KOPT-K1 (cell line): ENCODE data around the gene GPR161.
"Not testable (repeated sequence)": the region's sequence is repeated elsewhere in the genome, so short reads cannot be mapped to it uniquely, and the experiment has no call there.

Experiments
- H3K27ac ChIP-seq: fragments of 200-600 bp; sonication (generic); 2 replicates; pipeline ENCODE4 v1.5.1; 2016; ENCODE audit warnings: antibody characterized with exemption, mild to moderate bottlenecking, low read depth, low read length; ENCODE audit not compliant: poor library complexity, severe bottlenecking
- H3K36me3 ChIP-seq: fragments of 200-600 bp; sonication (generic); 2 replicates; pipeline ENCODE4 v1.5.1; 2017; ENCODE audit warnings: antibody characterized with exemption, mild to moderate bottlenecking, low read length, moderate library complexity; ENCODE audit not compliant: insufficient read depth
- H3K9me3 ChIP-seq: fragments of 200-600 bp; sonication (generic); 2 replicates; pipeline ENCODE4 v1.5.1; 2017; ENCODE audit warnings: antibody characterized with exemption, low read length, mild to moderate bottlenecking; ENCODE audit not compliant: insufficient read depth, poor library complexity, severe bottlenecking

The GPR161 gene

DNA sequence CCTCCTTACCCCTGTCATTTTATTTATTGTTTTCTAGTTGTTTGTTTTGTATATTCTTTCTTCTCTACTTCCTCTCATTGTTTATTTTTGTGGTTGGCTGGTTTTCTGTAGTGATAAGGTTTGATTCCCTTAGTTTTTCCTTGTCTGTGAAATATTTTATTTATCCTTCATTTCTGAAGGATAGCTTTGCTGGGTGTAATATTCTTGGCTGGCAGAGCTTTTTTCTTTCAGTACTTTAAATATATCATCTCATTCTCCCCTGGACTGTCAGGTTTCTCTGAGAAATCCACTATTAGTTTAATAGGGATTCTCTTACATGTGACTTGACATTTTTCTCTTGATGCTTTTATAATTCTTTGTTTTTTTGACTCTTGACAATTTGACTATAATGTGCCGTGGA, 23.2 kb upstream of the GPR161 start:
- peaks cover 30% of the 10 kb centered on the region for H3K9me3 ChIP-seq

DNA sequence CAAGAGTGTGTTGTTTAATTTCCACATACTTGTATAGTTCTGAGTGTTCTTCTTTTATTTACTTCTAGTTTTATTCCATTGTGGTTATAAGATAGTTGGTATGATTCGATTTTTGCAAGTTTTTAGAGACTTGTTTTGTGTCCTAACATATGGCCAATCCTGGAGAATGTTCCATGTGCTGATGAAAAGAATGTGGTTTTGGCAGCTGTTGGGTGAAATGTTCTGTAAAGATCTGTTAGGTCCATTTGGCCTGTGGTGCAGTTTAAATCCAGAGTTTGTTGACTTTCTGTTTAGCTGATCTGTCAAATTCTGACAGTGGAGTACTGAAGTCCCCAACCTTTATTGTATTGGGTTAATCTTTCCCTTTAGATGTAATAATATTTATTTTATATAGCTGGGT, 22.5 kb upstream of the GPR161 start:
- Histone ChIP-seq H3K27ac (no peak overlapping the region), H3K9me3 (peaks cover 30% of the 10 kb centered on the region), H3K36me3 (no peaks in the 10 kb centered on the region)

More for the DNA sequence above, 23.2 kb upstream of the GPR161 start:
- no peak overlapping the region for H3K27ac ChIP-seq
- no peaks in the 10 kb centered on the region for H3K36me3 ChIP-seq

DNA sequence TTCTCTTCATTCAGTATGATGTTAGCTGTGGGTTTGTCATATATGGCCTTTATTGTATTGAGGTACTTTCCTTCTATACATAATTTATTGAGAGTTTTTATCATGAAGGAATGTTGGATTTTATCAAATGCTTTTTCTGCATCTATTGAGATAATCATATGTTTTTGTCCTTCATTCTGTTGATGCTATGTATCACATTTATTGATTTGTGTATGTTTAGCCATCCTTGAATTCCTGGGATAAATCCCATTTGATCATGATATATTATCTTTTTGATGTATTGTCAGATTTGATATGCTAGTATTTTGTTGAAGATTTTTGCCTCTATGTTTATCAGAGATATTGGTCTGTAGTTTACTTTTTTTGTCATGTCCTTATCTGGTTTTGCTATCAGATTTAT, 20.9 kb upstream of the GPR161 start:
- Histone ChIP-seq H3K36me3 (no peaks in the 10 kb centered on the region), H3K9me3 (peaks cover 30% of the 10 kb centered on the region), H3K27ac (no peak overlapping the region)

DNA sequence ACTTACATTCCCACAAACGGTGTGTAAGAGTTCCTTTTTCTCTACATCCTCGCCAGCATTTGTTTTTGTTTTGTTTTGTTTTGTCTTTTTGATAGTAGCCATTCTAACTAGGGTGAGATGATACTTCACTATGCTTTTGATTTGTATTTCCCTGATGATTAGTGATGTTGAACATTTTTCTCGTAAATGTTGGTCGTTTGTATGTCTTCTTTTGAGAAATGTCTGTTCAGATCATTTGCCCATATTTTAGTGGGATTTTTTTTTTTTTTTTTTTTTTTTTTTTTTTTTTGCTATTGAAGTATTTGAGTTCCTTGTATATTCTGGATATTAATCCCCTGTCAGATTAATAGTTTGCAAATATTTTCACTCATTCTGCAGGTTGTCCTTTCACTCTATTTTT, 19.2 kb upstream of the GPR161 start:
- Histone ChIP-seq H3K27ac (no peak overlapping the region), H3K9me3 (peaks cover 25% of the 10 kb centered on the region), H3K36me3 (no peaks in the 10 kb centered on the region)

DNA sequence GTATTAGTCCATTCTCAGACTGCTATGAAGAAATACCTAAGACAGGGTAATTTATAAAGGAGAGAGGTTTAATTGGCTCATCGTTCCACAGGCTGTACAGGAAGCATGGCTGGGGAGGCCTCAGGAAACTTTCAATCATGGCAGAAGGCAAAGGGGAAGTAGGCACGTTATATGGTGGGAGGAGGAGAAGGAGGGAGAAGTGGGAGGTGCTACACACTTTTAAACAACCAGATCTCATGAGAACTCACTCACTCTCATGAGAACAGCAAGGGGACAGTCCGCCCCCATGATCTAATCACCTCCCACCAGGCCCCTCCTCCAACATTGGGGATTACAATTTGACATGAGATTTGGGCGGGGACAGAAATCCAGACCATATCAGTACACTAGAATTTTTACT, 18.0 kb upstream of the GPR161 start:
- peaks cover 16% of the 10 kb centered on the region for H3K9me3 ChIP-seq
- not testable (repeated sequence) for H3K27ac ChIP-seq, H3K36me3 ChIP-seq

DNA sequence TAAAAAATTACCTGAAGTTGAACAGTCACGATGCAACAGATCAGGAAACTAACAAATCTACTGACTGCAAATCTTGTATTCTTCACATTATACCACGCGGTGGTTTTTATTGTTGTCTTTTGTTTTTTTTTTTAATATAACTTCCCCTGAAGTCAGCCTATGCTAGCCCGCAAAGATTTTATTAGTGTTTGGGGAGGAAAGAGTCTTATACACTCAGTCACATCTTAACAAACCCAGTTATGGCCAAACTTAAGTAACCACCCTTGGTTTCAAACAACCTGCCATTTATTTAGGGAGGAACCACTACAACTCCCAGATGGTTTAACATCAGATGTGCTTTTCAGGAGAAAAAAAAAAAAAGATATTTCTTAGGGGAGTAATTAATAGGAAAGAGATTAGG, 15.2 kb upstream of the GPR161 start:
- H3K9me3 ChIP-seq: no peaks in the 10 kb centered on the region
- H3K27ac ChIP-seq: no peak overlapping the region
- H3K36me3 ChIP-seq: no peaks in the 10 kb centered on the region

DNA sequence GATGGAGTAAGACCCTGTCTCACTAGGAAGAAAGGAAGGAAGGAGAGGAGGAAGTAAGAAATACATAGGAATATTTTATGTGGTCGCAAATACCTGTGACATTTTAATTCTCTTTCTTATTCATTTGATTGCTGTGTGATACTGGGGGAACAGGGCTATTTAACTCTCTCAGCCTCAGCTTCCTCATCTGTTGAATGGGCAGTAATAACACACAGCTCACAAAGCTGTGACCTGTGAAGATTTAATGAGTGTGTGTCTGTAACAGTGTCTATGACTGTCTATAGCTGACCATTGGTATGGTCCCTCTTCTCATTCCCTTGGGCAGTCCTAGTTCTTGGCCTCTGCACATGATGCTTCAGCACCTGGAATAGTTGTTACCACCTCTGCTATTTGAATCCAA, 13.6 kb upstream of the GPR161 start:
- H3K9me3 ChIP-seq: no peaks in the 10 kb centered on the region
- no peak overlapping the region for H3K27ac ChIP-seq
- H3K36me3 ChIP-seq: no peaks in the 10 kb centered on the region

DNA sequence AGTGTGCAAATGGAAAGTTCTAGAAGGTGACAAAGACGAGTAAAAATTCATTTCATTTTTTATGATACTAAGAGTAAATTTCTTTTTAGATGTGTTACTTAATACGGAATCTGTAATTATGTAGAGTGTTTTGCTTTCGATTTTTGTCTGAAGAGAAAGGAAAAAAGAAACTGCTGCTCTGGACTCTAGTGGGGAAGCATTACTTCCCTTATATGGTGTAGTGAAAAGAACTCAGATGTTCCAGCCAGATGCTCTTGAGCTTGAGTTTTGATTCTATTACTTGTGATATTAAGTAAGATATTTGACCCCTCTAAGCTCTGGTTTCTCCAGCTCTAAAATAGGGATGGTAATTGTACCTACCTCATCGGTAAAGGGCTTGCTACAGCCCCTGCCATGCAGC, 12.2 kb upstream of the GPR161 start:
- no peak overlapping the region for H3K27ac ChIP-seq
- no peaks in the 10 kb centered on the region for H3K36me3 ChIP-seq

DNA sequence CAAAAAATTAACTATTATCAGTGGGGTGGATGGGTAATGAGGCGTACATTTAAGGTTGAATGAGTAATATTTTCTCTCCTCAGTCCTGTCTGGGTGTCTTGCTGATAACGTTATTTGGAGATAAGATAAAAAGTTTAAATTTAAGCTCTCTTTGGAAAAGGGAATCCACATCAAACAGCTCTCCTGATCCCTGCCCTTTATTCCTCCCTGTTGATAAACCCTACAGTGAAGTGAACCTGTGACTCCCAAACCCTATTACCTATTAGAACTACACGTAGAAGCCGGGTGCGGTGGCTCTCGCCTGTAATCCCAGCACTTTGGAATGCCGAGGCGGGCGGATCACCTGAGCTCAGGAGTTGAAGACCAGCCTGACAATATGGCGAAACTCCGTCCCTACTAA, 9.9 kb upstream of the GPR161 start:
- no peaks in the 10 kb centered on the region for H3K36me3 ChIP-seq
- H3K27ac ChIP-seq: no peak overlapping the region
- no peaks in the 10 kb centered on the region for H3K9me3 ChIP-seq

More for the DNA sequence above, 12.2 kb upstream of the GPR161 start:
- no peaks in the 10 kb centered on the region for H3K9me3 ChIP-seq

DNA sequence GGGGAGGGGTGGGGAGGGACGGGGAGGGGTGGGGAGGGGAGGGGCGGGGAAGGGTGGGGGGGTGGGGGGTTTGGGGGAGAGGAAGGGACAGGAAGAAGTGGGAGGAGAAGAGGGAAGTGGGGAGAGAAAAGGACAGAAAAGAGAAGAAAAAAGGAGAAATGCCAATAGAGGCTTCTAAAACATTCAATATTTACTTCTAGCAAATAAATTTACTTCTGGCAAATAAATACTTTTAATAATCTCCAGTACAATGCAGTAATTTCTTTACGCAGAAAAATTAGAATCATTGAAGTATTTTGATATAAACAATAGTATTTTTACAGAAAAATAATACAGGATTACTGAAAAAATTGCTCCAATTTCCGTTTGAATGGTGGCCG, 9.4 kb upstream of the GPR161 start:
- Histone ChIP-seq H3K36me3 (no peaks in the 10 kb centered on the region), H3K9me3 (no peaks in the 10 kb centered on the region), H3K27ac (no peak overlapping the region)

DNA sequence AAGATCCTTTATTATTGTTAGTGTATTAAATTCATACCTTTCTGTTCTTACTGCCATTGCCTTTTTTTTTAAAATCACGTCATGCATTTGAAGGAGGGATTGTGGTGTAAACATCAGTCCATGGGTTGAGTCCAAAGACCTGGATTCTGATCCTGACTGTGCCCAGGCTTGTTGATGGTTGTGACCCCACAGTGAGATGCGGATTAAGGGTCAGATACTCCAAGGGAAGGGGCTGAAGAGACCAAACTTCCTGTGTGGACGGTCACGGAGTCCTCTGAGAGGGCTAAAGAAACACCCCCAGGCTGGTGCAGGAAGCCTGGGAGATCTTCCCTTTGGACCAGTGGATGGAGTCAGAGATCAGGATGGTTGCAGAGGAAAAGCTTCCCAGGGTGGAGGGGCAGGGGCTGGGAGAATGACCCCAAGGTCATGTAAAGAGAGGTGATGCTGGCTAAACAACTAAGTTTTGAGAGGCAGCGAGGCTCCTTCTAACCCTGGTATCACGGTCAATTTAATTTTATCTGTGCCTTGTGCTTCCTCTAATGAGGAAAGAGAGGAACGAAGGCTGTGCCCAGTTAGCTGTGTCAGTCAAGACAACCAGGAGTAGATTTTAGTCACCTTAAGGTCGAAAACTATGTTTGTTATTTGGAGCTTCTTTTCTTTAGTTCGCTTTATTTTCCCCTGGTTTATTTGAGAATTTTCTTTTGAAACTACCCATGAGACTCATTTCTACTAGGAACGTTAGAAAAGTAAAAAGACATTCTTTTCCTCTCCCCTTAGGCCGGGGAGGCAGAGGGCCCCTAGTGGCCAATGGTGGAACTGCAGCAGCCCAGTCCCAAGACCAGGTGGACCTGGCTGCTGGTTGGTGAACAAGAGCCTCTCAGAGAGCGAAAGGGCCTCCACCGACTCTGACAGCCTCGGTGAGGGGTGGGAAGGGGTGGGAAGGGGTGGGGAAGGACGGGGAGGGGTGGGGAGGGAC, 8.7 kb upstream of the GPR161 start:
- Histone ChIP-seq H3K36me3 (no peaks in the 10 kb centered on the region), H3K27ac (no peak overlapping the region), H3K9me3 (no peaks in the 10 kb centered on the region)

DNA sequence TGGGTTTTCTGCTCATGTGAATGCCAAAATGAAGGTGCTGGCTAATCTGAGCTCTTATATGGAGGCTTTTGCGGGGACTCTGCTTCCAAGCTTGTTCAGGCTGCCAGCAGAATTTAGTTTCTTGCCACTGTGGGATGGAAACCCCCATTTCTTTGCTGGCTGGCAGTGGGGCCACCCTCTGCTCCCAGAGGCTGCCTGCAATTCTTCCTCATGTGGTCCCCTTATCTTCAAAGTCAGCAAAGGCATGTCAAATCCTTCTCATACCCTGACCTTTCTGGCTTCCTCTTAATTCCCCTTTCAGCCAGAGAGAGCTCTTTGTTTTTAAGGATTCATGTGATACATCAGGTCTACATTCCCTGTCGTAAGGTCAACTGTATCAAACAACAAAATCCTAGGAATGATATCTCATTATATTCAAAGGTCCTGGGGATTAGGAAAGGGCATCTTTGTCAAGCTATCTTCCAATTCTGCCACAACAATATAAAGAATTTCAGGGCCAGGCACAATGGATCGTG, 5.2 kb upstream of the GPR161 start:
- no peaks in the 10 kb centered on the region for H3K36me3 ChIP-seq
- H3K27ac ChIP-seq: no peak overlapping the region
- H3K9me3 ChIP-seq: no peaks in the 10 kb centered on the region

DNA sequence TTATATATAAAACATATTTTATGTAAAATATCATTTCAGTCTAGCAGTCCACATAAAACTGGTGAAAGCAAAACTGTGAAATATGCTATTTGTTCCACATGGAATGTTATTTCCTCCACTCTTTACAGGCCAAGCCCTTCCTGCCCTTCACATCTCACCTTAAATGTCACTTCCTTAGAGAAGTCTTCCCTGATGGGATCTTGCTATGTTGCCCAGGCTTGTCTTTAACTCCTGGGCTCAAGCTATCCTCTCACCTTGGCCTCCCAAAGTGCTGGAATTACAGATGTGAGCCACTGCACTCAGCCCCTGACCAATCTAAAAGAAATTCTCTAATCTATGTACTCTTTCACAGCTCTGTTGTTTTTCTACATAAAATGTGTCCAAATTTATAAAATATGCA, 2.3 kb upstream of the GPR161 start:
- Histone ChIP-seq H3K36me3 (no peaks in the 10 kb centered on the region), H3K9me3 (no peaks in the 10 kb centered on the region), H3K27ac (no peak overlapping the region)

DNA sequence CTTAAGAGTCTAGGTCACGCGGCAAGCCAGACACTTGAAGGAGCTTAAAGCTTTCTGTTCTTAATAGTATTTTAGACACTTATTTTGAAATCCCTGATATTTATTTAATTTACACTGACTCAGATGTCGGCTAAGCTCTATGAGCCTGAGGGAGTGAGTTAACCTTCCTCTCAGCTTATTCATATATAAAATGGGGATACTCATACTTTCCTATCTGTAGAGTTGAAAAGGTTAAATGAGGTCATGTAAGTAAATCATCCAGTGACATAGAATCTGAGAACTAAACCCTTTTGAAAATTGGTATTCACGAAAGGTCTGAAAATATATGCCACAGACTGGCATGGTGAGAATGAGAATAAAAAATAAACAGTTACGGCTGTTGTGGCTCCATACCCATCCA, 1.4 kb upstream of the GPR161 start:
- Histone ChIP-seq H3K36me3 (no peaks in the 10 kb centered on the region), H3K9me3 (no peaks in the 10 kb centered on the region), H3K27ac (no peak overlapping the region)

DNA sequence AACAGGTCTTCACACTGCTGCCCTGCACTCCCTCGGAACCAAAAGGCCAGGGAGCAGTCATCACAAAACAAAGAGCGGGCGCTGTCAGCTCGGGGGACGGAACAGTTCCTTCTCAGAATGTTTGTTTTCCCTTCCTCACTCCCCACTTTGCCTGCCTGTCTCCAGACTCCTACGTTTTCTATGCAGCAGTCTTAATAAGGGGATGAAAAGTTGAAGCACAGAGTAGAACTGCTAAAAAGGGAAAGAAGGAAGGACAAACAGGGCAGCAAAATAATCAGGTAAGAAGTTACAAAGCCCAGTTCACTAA, 738 bp upstream of the GPR161 start:
- H3K36me3 ChIP-seq: no peaks in the 10 kb centered on the region
- H3K27ac ChIP-seq: no peak overlapping the region
- H3K9me3 ChIP-seq: no peaks in the 10 kb centered on the region
